SK-N-SH (cell line): ENCODE results near the gene RGS7.

Source experiments
- CHD2 ChIP-seq: fragments of 150-350 bp; IDR thresholded peaks from 2 replicates; pipeline ENCODE4 v1.6.1; 2018; ENCODE audit warnings: low read length; ENCODE audit not compliant: partially characterized antibody
- CTCF ChIP-seq: fragments of 200-600 bp; sonication (generic); IDR thresholded peaks from 2 replicates; pipeline ENCODE4 v1.6.1; 2017; ENCODE audit warnings: antibody characterized with exemption, mild to moderate bottlenecking, moderate library complexity
- EP300 ChIP-seq, 2 experiments: IDR thresholded peaks; 2 replicates each; pipeline versions ENCODE4 v1.4.0 to v1.6.1; 2012; ENCODE audit warnings: borderline replicate concordance in 1 of 2, low read depth in 1 of 2, low read length in 1 of 2
- NRF1 ChIP-seq: IDR thresholded peaks from 2 replicates; pipeline ENCODE4 v1.6.1; 2012; ENCODE audit warnings: low read depth, mild to moderate bottlenecking, low read length
- POLR2AphosphoS5 ChIP-seq: IDR thresholded peaks from 2 replicates; pipeline ENCODE4 v1.6.1; 2012; ENCODE audit warnings: low read depth, low read length
- RAD21 ChIP-seq: IDR thresholded peaks from 2 replicates; pipeline ENCODE4 v1.6.1; 2012; ENCODE audit warnings: mild to moderate bottlenecking, low read length
- SIN3A ChIP-seq: IDR thresholded peaks from 2 replicates; pipeline ENCODE4 v1.6.1; 2012; ENCODE audit warnings: low read depth, mild to moderate bottlenecking, low read length, moderate library complexity, borderline replicate concordance
- SMC3 ChIP-seq: IDR thresholded peaks from 2 replicates; pipeline ENCODE4 v1.6.1; 2012; ENCODE audit warnings: low read depth, low read length, improper control_type of control experiment
- TAF1 ChIP-seq: IDR thresholded peaks from 2 replicates; pipeline ENCODE4 v1.6.1; 2012; ENCODE audit warnings: low read depth, mild to moderate bottlenecking, low read length, moderate library complexity, borderline replicate concordance
- ZBTB33 ChIP-seq: IDR thresholded peaks from 2 replicates; pipeline ENCODE4 v1.4.0; 2012; ENCODE audit warnings: low read depth, borderline replicate concordance
- TF ChIP-seq, protein P1 (sequence below): IDR thresholded peaks from 2 replicates; pipeline ENCODE4 v1.4.0; 2012; ENCODE audit warnings: low read depth, borderline replicate concordance

DNA sequence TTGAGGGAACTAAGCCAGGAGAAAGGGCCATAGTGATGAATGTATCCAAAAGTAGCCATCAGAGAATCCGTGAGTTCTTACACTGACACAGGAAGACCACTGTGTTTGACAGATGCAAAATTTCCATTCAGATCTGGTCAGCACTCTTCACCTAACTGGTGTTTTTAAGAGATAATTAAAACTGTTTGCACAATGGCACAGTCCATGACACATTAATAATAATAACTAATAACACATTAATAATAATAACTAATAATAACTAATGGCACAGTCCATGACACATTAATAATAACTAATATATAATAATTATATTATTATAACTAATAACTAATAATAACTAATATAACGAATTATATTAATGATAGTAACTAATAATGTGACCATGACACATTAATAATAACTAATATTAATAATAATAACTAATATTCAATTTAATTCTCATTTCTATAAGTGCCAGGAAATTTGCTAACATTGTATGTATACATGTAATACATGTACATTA lies 195.8 kb downstream of the RGS7 start:
- no peak for TF ChIP-seq CHD2
- no peak for TF ChIP-seq CTCF
- no peak for TF ChIP-seq ZBTB33
- no peak for TF ChIP-seq RAD21
- TF ChIP-seq POLR2AphosphoS5, result no peak
- TF ChIP-seq, protein P1, sequence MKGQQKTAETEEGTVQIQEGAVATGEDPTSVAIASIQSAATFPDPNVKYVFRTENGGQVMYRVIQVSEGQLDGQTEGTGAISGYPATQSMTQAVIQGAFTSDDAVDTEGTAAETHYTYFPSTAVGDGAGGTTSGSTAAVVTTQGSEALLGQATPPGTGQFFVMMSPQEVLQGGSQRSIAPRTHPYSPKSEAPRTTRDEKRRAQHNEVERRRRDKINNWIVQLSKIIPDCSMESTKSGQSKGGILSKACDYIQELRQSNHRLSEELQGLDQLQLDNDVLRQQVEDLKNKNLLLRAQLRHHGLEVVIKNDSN, result no peak
- no peak for TF ChIP-seq TAF1
- no peak for TF ChIP-seq EP300 (IDR thresholded peaks at IDR 0.05; ENCODE audit: borderline replicate concordance in 1 of 2, low read depth in 1 of 2, low read length in 1 of 2)
- TF ChIP-seq SMC3, result no peak
- no peak for TF ChIP-seq NRF1
- no peak for TF ChIP-seq SIN3A
